NCI-H187 treated with DMSO at 0.1 percent for 48 hours (cell line): ENCODE measurements around the gene FAM90A1.
"Not testable (repeated sequence)": the region's sequence is repeated elsewhere in the genome, so short reads cannot be mapped to it uniquely, and the experiment has no call there.

ENCODE experiments used
- DNase-seq: peaks from one replicate; lab custom pipeline; 2025; lab: John Stamatoyannopoulos, UW

FAM90A1 gene

DNA sequence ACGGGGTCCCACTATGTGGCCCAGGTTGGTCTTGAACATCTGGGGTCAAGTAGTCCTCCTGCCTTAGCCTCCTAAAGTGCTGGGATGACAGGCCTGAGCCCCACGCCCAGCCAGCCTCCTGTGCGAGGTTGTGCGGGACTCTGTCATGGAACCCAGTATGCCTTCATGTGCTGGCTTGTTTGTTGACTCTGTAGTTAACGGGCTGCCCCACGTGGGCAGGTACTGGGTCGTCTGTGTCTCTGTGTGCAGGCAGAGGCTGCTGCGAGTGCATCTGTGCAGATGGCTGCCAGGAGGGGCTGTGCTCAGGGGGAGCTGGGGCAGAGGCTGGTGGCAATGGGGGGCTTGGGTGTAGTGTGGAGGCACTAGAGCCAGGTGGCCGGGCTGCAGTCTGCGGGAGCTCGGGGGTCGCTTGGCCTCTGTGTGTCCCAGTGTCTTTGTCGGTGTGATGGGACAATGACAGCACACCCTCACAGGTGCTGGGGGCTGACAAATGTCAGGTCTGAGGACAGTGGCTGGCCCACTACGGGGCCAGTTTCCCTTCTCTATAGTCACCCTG is 6.0 kb upstream of the FAM90A1 start:
- not testable (repeated sequence) for DNase-seq

GRCh38 chr12:8231666-8232608 is 4.5 kb upstream of the FAM90A1 start:
- DNase-seq: not testable (repeated sequence)

DNA sequence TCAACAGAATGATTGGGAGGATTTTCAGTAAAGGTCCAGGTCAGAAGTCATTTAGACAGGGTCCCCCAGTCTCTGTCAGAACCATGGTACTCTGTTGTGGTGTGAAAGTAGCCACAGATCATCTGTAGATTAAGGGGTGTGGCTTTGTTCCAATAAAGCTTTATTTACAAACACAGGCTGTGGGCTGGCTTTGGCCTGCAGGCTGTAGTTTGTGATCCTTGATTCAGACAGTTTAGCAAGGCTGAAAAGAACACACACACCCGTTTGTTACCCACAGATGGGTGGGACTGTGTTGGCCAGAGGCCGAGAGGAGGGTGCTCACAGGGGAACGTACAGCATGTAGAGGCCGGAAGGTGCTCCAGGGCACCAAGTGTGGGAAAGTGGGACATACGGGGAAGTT is 3.6 kb upstream of the FAM90A1 start:
- DNase-seq: not testable (repeated sequence)

- DNase-seq: not testable (repeated sequence)
Measured at GRCh38 chr12:8229486-8229885, 2.1 kb upstream of the FAM90A1 start.

- DNase-seq: not testable (repeated sequence)
Measured at GRCh38 chr12:8228607-8229006, 1.2 kb upstream of the FAM90A1 start.

- not testable (repeated sequence) for DNase-seq
Measured at GRCh38 chr12:8227732-8228077, 287 bp upstream of the FAM90A1 start.

DNA sequence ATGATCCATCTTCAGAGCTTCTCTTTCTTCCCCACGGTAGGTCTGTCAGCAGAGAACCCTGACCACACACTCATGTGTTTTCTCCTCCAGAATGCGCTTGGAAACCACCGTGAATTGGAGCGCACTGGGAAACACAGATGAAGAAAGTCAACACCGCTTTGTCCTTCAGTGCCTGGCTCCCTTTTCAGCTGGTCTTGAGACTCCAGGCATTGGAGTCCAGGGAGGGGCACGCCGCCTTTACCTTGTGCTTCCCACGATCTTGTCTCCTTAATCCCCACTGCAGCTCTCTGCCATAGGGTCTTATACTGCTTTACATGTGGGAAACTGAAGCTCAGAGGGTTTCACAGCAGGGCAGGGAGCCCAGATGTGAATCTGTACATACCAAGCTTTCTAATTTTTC is 1.1 kb downstream of the FAM90A1 start:
- DNase-seq: no peak

DNA sequence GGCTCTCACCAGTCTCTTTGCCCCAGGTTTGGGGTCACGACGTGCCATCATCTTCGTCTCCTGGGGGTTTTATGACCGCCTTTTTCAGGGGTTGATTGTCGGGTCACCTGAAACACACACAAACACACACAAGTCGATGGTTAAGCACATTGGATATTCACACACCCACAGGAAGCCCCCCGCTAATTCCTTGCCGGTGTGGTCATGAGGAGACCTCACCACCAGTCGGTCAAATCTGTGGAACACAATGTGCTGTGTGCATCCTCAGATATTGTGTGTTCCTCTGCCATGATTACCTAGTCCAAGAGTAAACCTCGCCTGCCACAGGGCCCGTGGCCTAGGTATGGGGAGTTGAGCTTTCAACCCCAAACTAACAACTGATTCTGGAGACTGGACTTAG is 2.6 kb downstream of the FAM90A1 start:
- DNase-seq: not testable (repeated sequence)

DNA sequence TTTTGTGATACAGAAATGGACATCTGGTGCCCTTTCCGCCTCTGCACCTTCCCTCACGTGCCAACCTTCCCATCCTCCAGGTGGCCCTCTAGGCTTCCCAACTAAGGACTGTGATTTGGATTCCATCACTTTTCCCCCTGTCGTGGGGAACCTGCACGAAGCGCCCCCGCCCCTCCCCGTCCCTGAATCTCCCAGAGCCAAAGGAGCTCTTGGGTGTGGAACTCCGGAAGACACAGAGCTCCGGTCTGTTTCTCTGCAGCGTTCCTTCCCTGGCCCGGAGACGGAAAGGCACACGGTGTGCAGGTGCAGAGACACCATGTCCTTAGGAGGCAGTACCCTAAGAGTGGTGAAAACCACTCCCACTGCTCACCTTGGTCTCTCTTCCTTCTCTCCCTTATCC is 3.8 kb downstream of the FAM90A1 start:
- DNase-seq: not testable (repeated sequence)

DNA sequence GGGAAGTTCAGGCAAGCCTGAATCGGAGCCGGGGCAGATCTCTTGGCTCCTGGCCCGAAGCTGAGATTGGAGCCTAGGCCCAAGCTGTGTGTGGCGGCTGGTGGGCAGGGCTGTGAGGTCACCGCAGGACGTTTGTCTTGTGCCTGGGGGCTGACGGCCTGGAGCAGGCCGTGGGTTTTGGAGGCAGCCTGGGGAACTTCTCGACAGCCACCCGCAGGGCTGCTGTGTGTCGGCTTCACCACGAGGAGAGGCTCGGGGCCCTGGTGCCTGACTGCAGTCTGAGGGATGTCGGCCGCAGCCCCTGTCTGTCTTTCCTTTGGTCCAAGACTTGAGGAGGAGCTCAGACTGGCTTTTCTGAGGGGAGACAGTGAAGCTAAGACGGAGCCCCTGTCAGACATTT is 5.1 kb downstream of the FAM90A1 start:
- not testable (repeated sequence) for DNase-seq

- DNase-seq: not testable (repeated sequence)
Measured at GRCh38 chr12:8221844-8222243, 5.6 kb downstream of the FAM90A1 start.

DNA sequence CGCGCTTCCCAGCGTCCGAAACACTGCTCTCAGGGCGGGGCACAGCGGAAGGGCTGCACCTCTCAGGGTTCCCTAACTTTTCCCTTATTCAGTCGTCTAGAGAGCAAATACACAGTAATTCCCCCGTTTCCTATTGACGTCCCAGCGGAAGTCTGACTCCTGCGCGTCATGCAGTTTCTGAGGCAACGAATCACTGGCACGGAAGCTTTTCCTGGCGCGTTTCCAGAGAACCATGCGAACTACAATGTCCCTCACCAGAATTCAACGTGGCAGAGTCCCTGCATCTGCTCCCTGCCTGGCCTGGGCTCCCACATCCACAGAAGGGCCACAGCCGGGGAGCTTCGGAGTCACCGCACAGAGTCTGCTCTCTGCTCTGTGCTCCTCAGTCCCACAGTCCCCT is 6.0 kb downstream of the FAM90A1 start:
- not testable (repeated sequence) for DNase-seq

DNA sequence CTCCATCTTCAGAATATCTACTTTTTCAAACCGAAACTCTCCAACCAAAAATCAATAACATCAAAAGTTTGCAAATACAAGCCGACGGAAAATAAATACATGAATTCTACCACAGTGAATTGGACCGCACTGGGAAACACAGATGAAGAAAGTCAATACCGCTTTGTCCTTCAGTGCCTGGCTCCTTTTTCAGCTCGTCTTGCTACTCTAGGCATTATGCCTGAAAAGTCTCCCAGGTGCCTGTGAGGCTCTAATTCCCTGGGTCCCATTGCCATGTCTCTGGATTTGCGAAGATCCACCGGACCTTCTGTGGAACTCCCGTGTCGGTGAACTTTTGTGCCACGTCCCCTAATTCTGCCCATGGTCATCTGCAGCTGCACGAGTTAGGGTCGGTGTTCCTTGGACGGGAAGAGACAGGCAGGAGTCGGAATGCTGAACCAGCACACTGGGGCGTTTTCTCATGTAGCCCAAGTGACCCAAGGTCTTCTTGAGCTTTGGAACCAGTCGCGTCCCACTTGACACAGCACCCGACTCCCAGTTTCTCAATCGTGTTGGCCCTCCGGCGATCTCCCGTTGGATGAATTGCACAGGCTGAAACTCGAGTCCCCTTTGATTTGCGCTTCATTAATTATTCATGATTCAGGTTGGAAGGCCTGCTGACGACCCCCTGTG is 8.6 kb downstream of the FAM90A1 start:
- DNase-seq: not testable (repeated sequence)

- DNase-seq: not testable (repeated sequence)
Measured at GRCh38 chr12:8197685-8198308, 29.6 kb downstream of the FAM90A1 start.

- DNase-seq: not testable (repeated sequence)
Measured at GRCh38 chr12:8188088-8188487, 39.3 kb downstream of the FAM90A1 start.

GRCh38 chr12:8184206-8184605 is 43.2 kb downstream of the FAM90A1 start:
- DNase-seq: not testable (repeated sequence)

GRCh38 chr12:8183346-8183745 is 44.1 kb downstream of the FAM90A1 start:
- DNase-seq: not testable (repeated sequence)

DNA sequence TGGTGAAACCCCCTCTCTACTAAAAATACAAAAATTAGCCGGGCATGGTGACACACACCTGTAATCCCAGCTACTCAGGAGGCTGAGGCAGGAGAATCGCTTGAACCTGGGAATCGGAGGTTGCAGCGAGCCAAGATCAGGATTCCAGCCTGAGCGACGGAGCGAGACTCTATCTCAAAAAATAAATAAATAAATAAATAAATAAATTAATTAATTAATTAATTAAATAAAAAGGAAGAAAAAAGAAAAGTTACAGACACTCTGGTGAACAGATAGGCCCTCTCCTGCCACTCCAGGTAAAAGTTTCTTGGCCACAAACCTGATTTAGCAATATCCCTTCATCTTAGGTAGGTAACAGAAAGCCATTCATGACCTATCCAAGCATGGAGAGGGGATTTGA is 44.5 kb downstream of the FAM90A1 start:
- DNase-seq: not testable (repeated sequence)

DNA sequence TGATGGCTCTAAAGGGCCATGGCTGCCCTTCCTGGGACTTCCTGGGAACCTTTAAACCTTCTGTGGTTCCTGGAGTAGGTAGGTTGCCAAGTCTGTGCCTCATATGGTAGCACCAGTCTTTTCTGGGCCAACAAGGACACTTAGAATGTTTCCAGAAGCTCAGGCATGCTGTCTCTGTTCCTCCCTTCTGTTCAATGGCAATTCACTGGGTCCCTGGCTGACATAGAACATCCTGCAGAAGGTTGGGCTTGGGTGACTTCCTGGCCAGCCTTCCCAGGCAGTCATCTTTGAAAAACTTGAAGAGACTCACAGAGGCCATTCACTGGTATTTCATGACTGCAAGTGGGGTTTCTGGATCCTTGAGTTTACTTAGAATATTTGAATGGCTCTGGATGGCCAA is 46.1 kb downstream of the FAM90A1 start:
- DNase-seq: not testable (repeated sequence)

GRCh38 chr12:8179989-8180585 is 47.3 kb downstream of the FAM90A1 start:
- not testable (repeated sequence) for DNase-seq

DNA sequence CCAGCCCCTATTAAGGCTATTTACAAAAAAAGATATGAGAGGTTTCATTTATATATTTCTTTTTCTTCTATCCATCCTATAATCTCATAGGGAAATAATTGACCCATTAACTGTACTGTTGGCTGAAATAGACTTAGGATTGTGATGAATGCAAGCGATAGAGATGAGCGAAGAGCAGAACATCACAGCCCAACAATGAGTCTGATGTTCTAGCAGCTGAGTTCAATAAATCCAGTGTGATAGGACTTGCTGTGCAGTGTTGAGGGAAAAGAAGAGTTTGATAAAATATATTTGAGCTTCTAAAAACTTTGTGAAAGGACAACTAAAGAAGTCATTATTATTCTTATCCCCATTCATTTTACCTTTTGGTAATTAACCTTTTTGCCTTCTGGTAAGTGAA is 54.5 kb downstream of the FAM90A1 start:
- DNase-seq: not testable (repeated sequence)
